Epithelial cell of proximal tubule (primary cell): ENCODE data around the gene FSD1L. TPM values are rescaled to one million over a fixed set of nuclear protein-coding genes. Genes with fewer than 3 reads are reported as not detected.

Experiments
- DNase-seq: peaks from one replicate; pipeline ENCODE4 v3.0.0-alpha.2; 2011; ENCODE audit warnings: low read depth
- H3K4me3 ChIP-seq: 2 replicates; pipeline ENCODE4 v1.5.1; 2011; ENCODE audit warnings: low read depth, mild to moderate bottlenecking, low read length
- CTCF ChIP-seq: conservative IDR thresholded peaks from 2 replicates; pipeline ENCODE4 v1.5.1; 2012; ENCODE audit warnings: low read depth, mild to moderate bottlenecking, low read length
- total RNA-seq: library from RNA; depleted of rRNA; stranded (reverse); fragments of >200 nt; gene quantifications from 2 replicates; pipeline ENCODE4 v1.2.3, GENCODE V29; 2015

Gene FSD1L
- total RNA-seq, 1 donor from 2014 or later = 1.6 TPM

- no peak overlapping the region for H3K4me3 ChIP-seq
- DNase-seq = no peak
- TF ChIP-seq CTCF = no peak
Observed at GRCh38 chr9:105435453-105435852, 12.4 kb upstream of the FSD1L start.

GRCh38 chr9:105436783-105437182, 11.1 kb upstream of the FSD1L start:
- TF ChIP-seq CTCF = no peak
- H3K4me3 ChIP-seq = no peak overlapping the region
- no peak for DNase-seq

GRCh38 chr9:105437704-105438103, 10.1 kb upstream of the FSD1L start:
- no peak for DNase-seq
- H3K4me3 ChIP-seq = no peak overlapping the region
- no peak for TF ChIP-seq CTCF

- H3K4me3 ChIP-seq = no peak overlapping the region
- no peak for DNase-seq
- no peak for TF ChIP-seq CTCF
Observed at GRCh38 chr9:105438141-105438806, 9.6 kb upstream of the FSD1L start.

GRCh38 chr9:105439428-105439827, 8.4 kb upstream of the FSD1L start:
- H3K4me3 ChIP-seq = no peak overlapping the region
- no peak for DNase-seq
- no peak for TF ChIP-seq CTCF

GRCh38 chr9:105441616-105442160, 6.1 kb upstream of the FSD1L start:
- no peak for TF ChIP-seq CTCF
- H3K4me3 ChIP-seq = no peak overlapping the region

GRCh38 chr9:105443121-105443520, 4.7 kb upstream of the FSD1L start:
- no peak for DNase-seq
- no peak overlapping the region for H3K4me3 ChIP-seq
- no peak for TF ChIP-seq CTCF

More at GRCh38 chr9:105441616-105442160, 6.1 kb upstream of the FSD1L start:
- DNase-seq = no peak
